Endothelial cell of umbilical vein (primary cell): ENCODE results near the gene ADGRG2. TPM values are rescaled to one million over a fixed set of nuclear protein-coding genes. Genes with fewer than 3 reads are reported as not detected.

ENCODE experiments used
- BruUV-seq: library from RNA; stranded (reverse); fragments of 400-500 nt; replicated peaks from 2 replicates; lab custom pipeline; 2021; lab: Mats Ljungman, UMichigan
- CTCF ChIA-PET: fragments of 300-600, 350-600 bp; sonication (Branson Sonifier 250); formaldehyde crosslinking; loops from one replicate; lab custom pipeline; 2021; ENCODE audit warnings: antibody characterized with exemption, inconsistent platforms; lab: Charles Lee
- POLR2A ChIA-PET: fragments of 300-600, 350-600 bp; sonication (Branson Sonifier 250); formaldehyde crosslinking; loops from one replicate; lab custom pipeline; 2021; ENCODE audit warnings: antibody characterized with exemption, inconsistent platforms; lab: Charles Lee
- DNase-seq: peaks from one replicate; pipeline ENCODE4 v3.0.0-alpha.2; 2011; ENCODE audit warnings: low read depth, low spot score
- FAIRE-seq: peaks from 2 replicates; lab custom pipeline; 2011; peaks lifted over from hg19 to GRCh38; lab: Jason Lieb, UNC
- H2AFZ ChIP-seq: 2 replicates; pipeline ENCODE4 v1.6.0; 2012; ENCODE audit warnings: low read depth, low read length, control low read depth, inconsistent platforms
- H3K27ac ChIP-seq: 2 replicates; pipeline ENCODE4 v1.5.1; 2011; ENCODE audit warnings: low read depth, mild to moderate bottlenecking, control low read depth, low read length, moderate library complexity; ENCODE audit not compliant: insufficient read depth
- H3K27me3 ChIP-seq, 2 experiments: 2 replicates each; pipeline versions ENCODE4 v1.6.0 to v1.6.1; 2011; ENCODE audit warnings: low read length in 2 of 2, mixed read lengths in 1 of 2; ENCODE audit not compliant: control insufficient read depth in 2 of 2, insufficient read depth in 2 of 2
- H3K36me3 ChIP-seq, 2 experiments: 2 replicates in 1 of 2; 3 replicates in 1 of 2; pipeline ENCODE4 v1.5.1; 2011; ENCODE audit warnings: low read length in 2 of 2, mild to moderate bottlenecking in 1 of 2, moderate library complexity in 1 of 2; ENCODE audit not compliant: control insufficient read depth in 2 of 2, insufficient read depth in 2 of 2; ENCODE audit errors: extremely low read depth in 1 of 2
- H3K4me1 ChIP-seq: 3 replicates; pipeline ENCODE4 v1.5.1; 2011; ENCODE audit warnings: mild to moderate bottlenecking, low read length; ENCODE audit not compliant: control insufficient read depth, insufficient read depth; ENCODE audit errors: extremely low read depth
- H3K4me2 ChIP-seq: 2 replicates; pipeline ENCODE4 v1.6.1; 2011; ENCODE audit warnings: low read length, control low read depth, mixed read lengths; ENCODE audit not compliant: insufficient read depth
- H3K4me3 ChIP-seq, 3 experiments: fragments of 200-600 bp in 1 of 3; sonication (generic), shearing (Covaris generic) in 1 of 3; replicated peaks in 1 of 3; 2 replicates each; pipeline ENCODE4 v1.5.1; 2011 to 2016; ENCODE audit warnings: control low read depth in 3 of 3, low read length in 3 of 3, mild to moderate bottlenecking in 2 of 3, inconsistent platforms in 1 of 3, low read depth in 1 of 3, moderate library complexity in 1 of 3; ENCODE audit not compliant: insufficient read depth in 1 of 3
- H3K79me2 ChIP-seq: 2 replicates; pipeline ENCODE4 v1.6.0; 2012; ENCODE audit warnings: low read length, inconsistent platforms; ENCODE audit not compliant: control insufficient read depth, insufficient read depth
- H3K9ac ChIP-seq: replicated peaks from 2 replicates; pipeline ENCODE3; 2011; ENCODE audit warnings: low read length, control low read depth; ENCODE audit not compliant: insufficient read depth; ENCODE audit errors: extremely low read depth
- H3K9me1 ChIP-seq: replicated peaks from 3 replicates; pipeline ENCODE4 v1.6.0; 2011; ENCODE audit warnings: mild to moderate bottlenecking, low read length; ENCODE audit not compliant: control insufficient read depth, insufficient read depth; ENCODE audit errors: extremely low read depth
- H3K9me3 ChIP-seq: replicated peaks from 2 replicates; pipeline ENCODE4 v1.5.1; 2012; ENCODE audit warnings: low read length, inconsistent platforms; ENCODE audit not compliant: control insufficient read depth, insufficient read depth
- H4K20me1 ChIP-seq: replicated peaks from 2 replicates; pipeline ENCODE3; 2011; ENCODE audit warnings: mild to moderate bottlenecking, low read length; ENCODE audit not compliant: control insufficient read depth, insufficient read depth; ENCODE audit errors: extremely low read depth
- CTCF ChIP-seq, 2 donors: IDR thresholded peaks; 1 replicate in 1 of 2; 2 replicates in 1 of 2; pipeline ENCODE4 v1.5.1; 2011; ENCODE audit warnings: low read length in 2 of 2, mild to moderate bottlenecking in 2 of 2, moderate library complexity in 2 of 2, control low read depth in 1 of 2, inconsistent platforms in 1 of 2, low read depth in 1 of 2; ENCODE audit not compliant: insufficient read depth in 1 of 2; ENCODE audit errors: extremely low read depth in 1 of 2
- EZH2 ChIP-seq: IDR thresholded peaks from 2 replicates; pipeline ENCODE4 v1.6.1; 2012; ENCODE audit warnings: borderline replicate concordance, low read depth, mild to moderate bottlenecking, moderate library complexity, low read length, inconsistent platforms; ENCODE audit not compliant: severe bottlenecking
- FOS ChIP-seq: IDR thresholded peaks from 2 replicates; pipeline ENCODE4 v1.6.1; 2011; ENCODE audit warnings: mild to moderate bottlenecking, low read length, moderate library complexity, borderline replicate concordance; ENCODE audit not compliant: insufficient read depth
- GATA2 ChIP-seq: IDR thresholded peaks from 2 replicates; pipeline ENCODE4 v1.7.0; 2011; ENCODE audit warnings: low read depth, mild to moderate bottlenecking, moderate library complexity, mixed read lengths, low read length; ENCODE audit not compliant: insufficient read length, insufficient read depth
- JUN ChIP-seq: IDR thresholded peaks from 2 replicates; pipeline ENCODE4 v1.6.1; 2011; ENCODE audit warnings: borderline replicate concordance, low read depth; ENCODE audit not compliant: insufficient read length, insufficient read depth
- MAX ChIP-seq: IDR thresholded peaks from 2 replicates; pipeline ENCODE4 v1.6.1; 2011; ENCODE audit not compliant: insufficient read depth, insufficient read length
- MYC ChIP-seq: IDR thresholded peaks from one replicate; pipeline ENCODE4 v1.6.1; 2011; ENCODE audit warnings: mild to moderate bottlenecking, low read depth, low read length
- POLR2A ChIP-seq: IDR thresholded peaks from 2 replicates; pipeline ENCODE4 v1.6.1; 2012; ENCODE audit warnings: low read depth, mild to moderate bottlenecking, control low read depth, low read length
- POLR2AphosphoS5 ChIP-seq: IDR thresholded peaks from 2 replicates; pipeline ENCODE4 v1.6.1; 2012; ENCODE audit warnings: low read depth, mild to moderate bottlenecking, control low read depth, low read length, moderate library complexity; ENCODE audit not compliant: insufficient read depth
- dilution Hi-C: fragments of 300-500 bp; cut with MboI; formaldehyde crosslinking; loops from one replicate; pipeline ENCODE4 v1.15.0; 2019; ENCODE audit warnings: low sequenced_read_pairs; ENCODE audit not compliant: extremely low pct_ligation_motif_present
- intact Hi-C: fragments of 100-400 bp; cut with micrococcal nuclease; formaldehyde crosslinking; loops from one replicate; pipeline ENCODE4 v1.10.0; 2022
- polyA plus RNA-seq, 4 experiments: library from polyadenylated mRNA; depleted of rRNA in 3 of 4; stranded (reverse) in 3 of 4; unstranded in 1 of 4; fragments of >200 nt; gene quantifications; 2 replicates each; pipeline versions ENCODE4 v1.2.1 to v1.2.3, GENCODE V29; 2011 to 2012; ENCODE audit warnings: missing spikeins in 1 of 4
- total RNA-seq: library from RNA; stranded (reverse); gene quantifications from 2 replicates; pipeline ENCODE4 v1.2.3, GENCODE V29; 2021

Gene ADGRG2
- total and polyA plus RNA-seq, 2 donors (not counting 3 experiments of a cell fraction or from before 2014, with no cell fraction given) = not detected

- DNase-seq (no peak), FAIRE-seq (no peak)
- Histone ChIP-seq H3K4me3 (no peak overlapping the region), H3K9me3 (no peaks in the 10 kb centered on the region), H3K27ac (no peak overlapping the region), H3K79me2 (no peaks in the 10 kb centered on the region), H3K4me1 (peaks cover 4% of the 10 kb centered on the region), H3K4me2 (no peak overlapping the region), H3K36me3 (no peaks in the 10 kb centered on the region), H3K9ac (no peak overlapping the region), H2AFZ (no peak overlapping the region), H3K9me1 (no peaks in the 10 kb centered on the region), H3K27me3 (no peaks in the 10 kb centered on the region), H4K20me1 (no peaks in the 10 kb centered on the region)
- dilution Hi-C loops = no loop called here
- ChIA-PET POLR2A (no interaction called here), CTCF (no interaction called here)
- TF ChIP-seq JUN = no peak
- TF ChIP-seq MYC = no peak
- no peak for TF ChIP-seq EZH2
- TF ChIP-seq POLR2AphosphoS5 = no peak
- TF ChIP-seq FOS = no peak
- no peak for TF ChIP-seq MAX
- TF ChIP-seq CTCF (IDR thresholded peaks at IDR 0.05; ENCODE audit: extremely low read depth in 1 of 2, insufficient read depth in 1 of 2, low read depth in 1 of 2, low read length in 2 of 2) = no peak
- no peak for TF ChIP-seq GATA2
- no peak for TF ChIP-seq POLR2A
- no TSS peak for BruUV-seq
- intact Hi-C loops = no loop called here
These were observed 155.6 kb downstream of the ADGRG2 start for GRCh38 chrX:18966624-18967023.
